Thymus (tissue), 11 donors: ENCODE measurements around the gene FOXO1. TPM values are rescaled to one million over a fixed set of nuclear protein-coding genes. Genes with fewer than 3 reads are reported as not detected.

Experiments
- DNase-seq, 9 donors: peaks; one replicate each; pipeline ENCODE4 v3.0.0-alpha.2; 2013; ENCODE audit warnings: low spot score in 9 of 9, low read depth in 6 of 9, missing footprints in 1 of 9
- H3K27ac ChIP-seq, 2 donors: one replicate each; pipeline ENCODE4 v1.5.1; 2013; ENCODE audit warnings: control low read depth in 1 of 2, low read depth in 1 of 2, low read length in 1 of 2, mild to moderate bottlenecking in 1 of 2, moderate library complexity in 1 of 2
- H3K27me3 ChIP-seq, 2 donors: one replicate each; pipeline ENCODE4 v1.5.1; 2013; ENCODE audit warnings: low read length in 1 of 2; ENCODE audit not compliant: control insufficient read depth in 2 of 2, insufficient read depth in 1 of 2
- H3K36me3 ChIP-seq, 2 donors: one replicate each; pipeline ENCODE4 v1.5.1; 2013; ENCODE audit warnings: low read length in 1 of 2, mild to moderate bottlenecking in 1 of 2, moderate library complexity in 1 of 2; ENCODE audit not compliant: control insufficient read depth in 2 of 2, insufficient read depth in 2 of 2
- H3K4me1 ChIP-seq, 2 donors: one replicate each; pipeline ENCODE4 v1.5.1; 2013; ENCODE audit warnings: low read length in 2 of 2; ENCODE audit not compliant: control insufficient read depth in 2 of 2, insufficient read depth in 2 of 2
- H3K4me3 ChIP-seq, 2 donors: one replicate each; pipeline ENCODE4 v1.5.1; 2013; ENCODE audit warnings: low read length in 2 of 2, control low read depth in 1 of 2, mild to moderate bottlenecking in 1 of 2
- H3K9me3 ChIP-seq, 2 donors: one replicate each; pipeline ENCODE4 v1.5.1; 2013; ENCODE audit warnings: low read length in 1 of 2, mild to moderate bottlenecking in 1 of 2; ENCODE audit not compliant: control insufficient read depth in 2 of 2, insufficient read depth in 1 of 2
- WGBS: extraction: QIAGEN DNeasy Blood & Tissue Kit; methylation state at CpG from one replicate; pipeline ENCODE4 v1.1.7; 2013; 5-methylcytosine and 5-hydroxymethylcytosine counted together
- polyA plus RNA-seq: library from polyadenylated mRNA; stranded (reverse); fragments of 200-250 nt; gene quantifications from one replicate; pipeline ENCODE4 v1.2.3, GENCODE V29; 2013
- total RNA-seq: library from RNA; stranded (reverse); fragments of 120-200 nt; gene quantifications from one replicate; pipeline ENCODE4 v1.2.4, GENCODE V29; 2013
- donor health status: healthy.

The FOXO1 gene
- total and polyA plus RNA-seq, 2 donors = 8.7 to 17.2 TPM

GRCh38 chr13:40572961-40573360 is 93.5 kb downstream of the FOXO1 start:
- Histone ChIP-seq H3K4me1 (peaks cover 0 to 6% of the 10 kb centered on the region in 2 donors), H3K9me3 (no peaks in the 10 kb centered on the region), H3K36me3 (no peaks in the 10 kb centered on the region), H3K27me3 (no peaks in the 10 kb centered on the region), H3K4me3 (no peak overlapping the region), H3K27ac (no peak overlapping the region)
- WGBS = 94% methylated on average over 1 of the region's 1 CpG
- DNase-seq = no peak

DNA sequence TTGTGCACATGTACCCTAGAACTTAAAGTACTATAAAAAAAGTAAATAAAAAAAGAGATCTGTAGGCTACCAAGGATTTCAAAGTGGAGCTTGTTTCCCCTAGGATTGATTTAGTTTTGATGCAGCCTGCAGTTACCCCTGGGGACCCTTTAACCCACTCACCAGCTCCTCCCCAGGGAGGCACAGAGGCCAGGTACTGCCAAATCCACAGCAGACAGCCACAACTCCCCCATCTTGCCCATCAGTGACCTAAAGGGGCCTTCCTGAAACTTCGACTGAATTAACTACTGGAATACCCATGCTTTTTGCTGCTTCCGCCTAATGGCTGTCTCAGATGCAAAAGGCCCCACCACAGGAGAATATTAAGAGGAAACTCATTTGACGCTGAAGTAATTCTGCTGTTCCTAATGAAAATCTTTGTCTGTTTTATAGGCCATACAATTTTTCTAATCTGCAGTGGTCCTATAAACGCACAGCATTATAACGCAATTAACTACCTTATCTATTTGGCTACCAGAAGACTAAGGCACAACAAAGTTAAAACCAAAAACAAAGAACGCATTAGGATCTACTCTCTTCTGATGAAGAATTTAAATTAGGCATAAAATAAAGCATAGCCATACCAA is 95.0 kb downstream of the FOXO1 start:
- peaks cover 0 to 4% of the 10 kb centered on the region in 2 donors for H3K4me1 ChIP-seq
- WGBS = 95% methylated on average over 6 of the region's 6 CpGs
- no peaks in the 10 kb centered on the region for H3K36me3 ChIP-seq
- H3K27me3 ChIP-seq = no peaks in the 10 kb centered on the region
- no peak overlapping the region for H3K4me3 ChIP-seq
- H3K27ac ChIP-seq = no peak overlapping the region
- DNase-seq = no peak
- no peaks in the 10 kb centered on the region for H3K9me3 ChIP-seq

- Histone ChIP-seq H3K4me3 (no peak overlapping the region), H3K27ac (no peak overlapping the region), H3K4me1 (peaks cover 0 to 4% of the 10 kb centered on the region in 2 donors), H3K27me3 (no peaks in the 10 kb centered on the region), H3K36me3 (no peaks in the 10 kb centered on the region), H3K9me3 (no peaks in the 10 kb centered on the region)
- WGBS = 92% methylated on average over 4 of the region's 4 CpGs
- no peak for DNase-seq
Observed at GRCh38 chr13:40570930-40571329, 95.5 kb downstream of the FOXO1 start.

GRCh38 chr13:40569024-40569350 is 97.5 kb downstream of the FOXO1 start:
- no peak for DNase-seq
- Histone ChIP-seq H3K9me3 (no peaks in the 10 kb centered on the region), H3K36me3 (no peaks in the 10 kb centered on the region), H3K4me1 (peaks cover 0 to 7% of the 10 kb centered on the region in 2 donors), H3K27ac (no peak overlapping the region), H3K27me3 (peaks cover 0 to 4% of the 10 kb centered on the region in 2 donors), H3K4me3 (no peak overlapping the region)
- 89% methylated on average over 3 of the region's 3 CpGs for WGBS

DNA sequence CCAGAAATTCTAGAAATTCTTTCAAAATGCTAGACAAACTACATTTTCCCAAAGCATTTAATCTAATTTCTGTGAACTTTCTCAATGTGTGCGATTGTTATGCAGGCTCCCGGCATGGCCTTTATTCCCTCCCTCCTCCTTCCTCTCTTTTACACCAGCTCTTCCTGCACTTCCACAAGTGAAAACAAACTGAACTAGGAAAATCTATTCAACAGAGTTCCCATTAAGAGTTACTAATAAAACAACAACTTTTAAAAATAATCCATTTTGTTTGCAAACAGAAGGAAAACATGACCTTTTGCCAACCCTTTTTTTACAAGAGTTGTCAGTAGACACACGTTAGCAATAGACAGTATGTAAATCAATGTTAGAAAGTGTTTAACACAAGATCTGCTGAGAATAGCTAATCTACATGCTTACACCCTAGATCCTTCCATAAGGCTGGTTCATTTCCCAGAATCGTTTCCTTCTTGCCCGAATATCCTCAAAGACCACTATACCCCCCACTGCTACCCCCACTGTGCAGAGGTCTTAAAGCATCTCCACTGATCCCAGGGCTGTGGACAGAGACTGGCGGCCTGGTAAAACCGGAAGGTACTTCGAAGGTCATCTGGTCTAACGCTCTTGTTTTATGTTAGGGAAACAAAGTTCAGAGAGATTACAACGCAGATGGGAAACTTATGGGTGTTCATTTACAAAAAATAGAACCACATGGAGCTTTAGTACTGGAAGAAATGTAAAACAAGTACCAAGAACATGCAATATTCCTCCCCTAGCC is 98.0 kb downstream of the FOXO1 start:
- DNase-seq = no peak
- Histone ChIP-seq H3K36me3 (no peaks in the 10 kb centered on the region), H3K27ac (no peak overlapping the region), H3K4me1 (peaks cover 0 to 10% of the 10 kb centered on the region in 2 donors), H3K4me3 (no peak overlapping the region), H3K9me3 (no peaks in the 10 kb centered on the region), H3K27me3 (peaks cover 0 to 4% of the 10 kb centered on the region in 2 donors)
- 94% methylated on average over 10 of the region's 10 CpGs for WGBS

DNA sequence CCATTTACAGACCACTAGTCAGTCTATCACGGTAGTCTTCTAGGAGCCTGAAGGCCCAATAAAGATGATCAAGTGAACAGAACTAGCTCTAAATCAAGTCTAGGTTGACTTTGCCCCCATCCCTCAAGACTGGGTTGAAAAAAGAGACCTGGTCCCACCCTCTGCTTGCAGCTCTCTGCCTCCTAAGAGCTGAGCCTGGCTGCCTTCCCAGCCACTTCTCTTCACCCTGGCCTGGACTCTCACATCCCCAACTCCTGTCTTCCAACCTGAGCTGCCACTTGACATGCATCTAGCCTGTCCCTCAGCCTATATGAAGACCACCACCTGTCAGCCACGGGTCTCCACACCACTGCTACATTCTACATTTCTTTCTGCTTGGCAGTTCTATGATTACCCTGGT is 99.6 kb downstream of the FOXO1 start:
- Histone ChIP-seq H3K36me3 (no peaks in the 10 kb centered on the region), H3K4me1 (peaks cover 0 to 13% of the 10 kb centered on the region in 2 donors), H3K27me3 (peaks cover 0 to 4% of the 10 kb centered on the region in 2 donors), H3K4me3 (no peak overlapping the region), H3K27ac (no peak overlapping the region), H3K9me3 (no peaks in the 10 kb centered on the region)
- 92% methylated on average over 2 of the region's 2 CpGs for WGBS
- no peak for DNase-seq

DNA sequence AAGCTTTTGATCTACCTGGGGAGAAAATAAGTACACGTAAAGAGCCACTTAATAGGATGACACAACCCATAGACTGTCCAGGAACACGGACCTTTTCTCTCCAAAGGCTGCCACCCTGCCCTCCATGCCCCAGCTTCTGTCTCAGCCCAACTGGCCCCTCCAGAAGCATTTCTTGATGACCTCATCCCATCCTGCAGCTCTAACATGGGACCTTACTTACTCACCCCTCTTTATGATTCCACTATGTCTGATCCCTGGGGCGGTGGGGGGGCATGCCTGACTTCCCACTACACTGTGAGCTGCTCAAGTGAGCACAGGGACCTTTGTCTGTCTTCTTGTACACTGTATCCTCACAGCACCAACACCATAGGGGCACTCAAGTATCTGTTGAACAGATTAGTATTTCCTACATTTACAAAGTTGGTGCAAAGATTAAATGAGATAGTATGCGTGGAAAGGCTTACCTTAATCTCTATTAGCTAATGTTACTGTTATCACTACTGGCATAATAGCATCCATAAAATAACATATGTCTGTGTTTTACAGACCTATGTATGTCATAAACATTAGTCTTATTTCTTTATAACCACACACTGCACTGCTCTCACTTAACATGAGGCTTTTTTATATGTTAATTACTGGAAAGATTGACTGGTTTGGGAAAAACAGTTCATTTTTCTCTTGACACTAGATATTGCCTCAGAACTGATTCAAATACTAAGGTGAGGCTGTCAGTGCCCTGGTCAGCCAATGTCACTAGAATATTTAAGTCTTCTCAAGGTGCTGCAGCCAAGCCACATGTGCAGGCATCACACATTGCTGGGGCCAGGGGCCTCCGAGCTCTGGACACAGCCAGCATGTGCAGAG is 100.9 kb downstream of the FOXO1 start:
- H3K27ac ChIP-seq = no peak overlapping the region
- no peak for DNase-seq
- 96% methylated on average over 5 of the region's 5 CpGs for WGBS
- no peaks in the 10 kb centered on the region for H3K36me3 ChIP-seq
- peaks cover 0 to 4% of the 10 kb centered on the region in 2 donors for H3K27me3 ChIP-seq
- H3K4me3 ChIP-seq = no peak overlapping the region
- H3K9me3 ChIP-seq = no peaks in the 10 kb centered on the region
- H3K4me1 ChIP-seq = peaks cover 0 to 13% of the 10 kb centered on the region in 2 donors

GRCh38 chr13:40564342-40565001 is 102.0 kb downstream of the FOXO1 start:
- Histone ChIP-seq H3K4me1 (peaks cover 0 to 13% of the 10 kb centered on the region in 2 donors), H3K27me3 (peaks cover 0 to 4% of the 10 kb centered on the region in 2 donors), H3K9me3 (no peaks in the 10 kb centered on the region), H3K36me3 (no peaks in the 10 kb centered on the region), H3K27ac (no peak overlapping the region), H3K4me3 (no peak overlapping the region)
- WGBS = 32% methylated on average over 15 of the region's 15 CpGs
- no peak for DNase-seq
